ENCODE measurements around the gene NCR1.
"Not testable (repeated sequence)": the region's sequence is repeated elsewhere in the genome, so short reads cannot be mapped to it uniquely, and the experiment has no call there.

NCR1 gene

GRCh38 chr19:54905803-54906511 lies at the start of gene NCR1:
Gene NCR1 (plus strand): TSS chr19:54906148. CDS start chr19:54906188, 40 bp downstream.
- DNase-seq (ENCODE audit: low read depth, low spot score) = no peak

GRCh38 chr19:54858476-54858875 lies 47.5 kb upstream of the NCR1 start:
- DNase-seq (ENCODE audit: low read depth, low spot score) = not testable (repeated sequence)

- not testable (repeated sequence) for DNase-seq (ENCODE audit: low read depth, low spot score)
Measured at GRCh38 chr19:54859421-54859820, 46.5 kb upstream of the NCR1 start.

- not testable (repeated sequence) for DNase-seq (ENCODE audit: low read depth, low spot score)
Measured at GRCh38 chr19:54863459-54863858, 42.5 kb upstream of the NCR1 start.

GRCh38 chr19:54871696-54872095 lies 34.3 kb upstream of the NCR1 start:
- DNase-seq (ENCODE audit: low read depth, low spot score) = no peak

GRCh38 chr19:54873990-54874389 lies 32.0 kb upstream of the NCR1 start, which contains the start of gene FCAR:
Gene FCAR (plus strand): TSS chr19:54874235. CDS start chr19:54874290, 55 bp downstream.
- DNase-seq (ENCODE audit: low read depth, low spot score) = no peak

GRCh38 chr19:54875506-54875905 lies 30.4 kb upstream of the NCR1 start:
- no peak for DNase-seq (ENCODE audit: low read depth, low spot score)

- no peak for DNase-seq (ENCODE audit: low read depth, low spot score)
Measured at GRCh38 chr19:54877471-54877870, 28.5 kb upstream of the NCR1 start.

- DNase-seq (ENCODE audit: low read depth, low spot score) = no peak
Measured at GRCh38 chr19:54881884-54882283, 24.1 kb upstream of the NCR1 start.

GRCh38 chr19:54882758-54883157 lies 23.2 kb upstream of the NCR1 start:
- DNase-seq (ENCODE audit: low read depth, low spot score) = no peak

- no peak for DNase-seq (ENCODE audit: low read depth, low spot score)
Measured at GRCh38 chr19:54883228-54883627, 22.7 kb upstream of the NCR1 start.

GRCh38 chr19:54888239-54888638 lies 17.7 kb upstream of the NCR1 start:
- DNase-seq (ENCODE audit: low read depth, low spot score) = no peak

GRCh38 chr19:54889566-54889965 lies 16.4 kb upstream of the NCR1 start:
- no peak for DNase-seq (ENCODE audit: low read depth, low spot score)

GRCh38 chr19:54893406-54893805 lies 12.5 kb upstream of the NCR1 start:
- no peak for DNase-seq (ENCODE audit: low read depth, low spot score)

- DNase-seq (ENCODE audit: low read depth, low spot score) = not testable (repeated sequence)
Measured at GRCh38 chr19:54894106-54894505, 11.8 kb upstream of the NCR1 start.

- DNase-seq (ENCODE audit: low read depth, low spot score) = no peak
Measured at GRCh38 chr19:54896036-54896435, 9.9 kb upstream of the NCR1 start.

- DNase-seq (ENCODE audit: low read depth, low spot score) = not testable (repeated sequence)
Measured at GRCh38 chr19:54898685-54899084, 7.3 kb upstream of the NCR1 start.

- not testable (repeated sequence) for DNase-seq (ENCODE audit: low read depth, low spot score)
Measured at GRCh38 chr19:54899646-54900045, 6.3 kb upstream of the NCR1 start.

GRCh38 chr19:54901153-54901552 lies 4.8 kb upstream of the NCR1 start:
- DNase-seq (ENCODE audit: low read depth, low spot score) = not testable (repeated sequence)

- DNase-seq (ENCODE audit: low read depth, low spot score) = no peak
Measured at GRCh38 chr19:54902061-54902460, 3.9 kb upstream of the NCR1 start.

- no peak for DNase-seq (ENCODE audit: low read depth, low spot score)
Measured at GRCh38 chr19:54903303-54903702, 2.6 kb upstream of the NCR1 start.

GRCh38 chr19:54904261-54904660 lies 1.7 kb upstream of the NCR1 start:
- DNase-seq (ENCODE audit: low read depth, low spot score) = not testable (repeated sequence)

- no peak for DNase-seq (ENCODE audit: low read depth, low spot score)
Measured at GRCh38 chr19:54905421-54905802, 536 bp upstream of the NCR1 start.

GRCh38 chr19:54906819-54907218 lies 871 bp downstream of the NCR1 start:
- no peak for DNase-seq (ENCODE audit: low read depth, low spot score)

Data from smooth muscle cell of the brain vasculature (primary cell).